ENCODE measurements around the gene OTOF.
"Not testable (repeated sequence)": the region's sequence is repeated elsewhere in the genome, so short reads cannot be mapped to it uniquely, and the experiment has no call there.

OTOF gene

GRCh38 chr2:26479131-26479788 is 1.3 kb upstream of the OTOF start:
- DNase-seq: no peak

GRCh38 chr2:26478366-26478765 is 442 bp upstream of the OTOF start:
- DNase-seq: no peak

GRCh38 chr2:26477126-26477910 is 606 bp downstream of the OTOF start:
- DNase-seq: no peak

- DNase-seq: no peak
Observed at GRCh38 chr2:26475832-26476501, 2.0 kb downstream of the OTOF start.

- no peak for DNase-seq
Observed at GRCh38 chr2:26475037-26475436, 2.9 kb downstream of the OTOF start.

GRCh38 chr2:26474261-26474785 is 3.6 kb downstream of the OTOF start:
- DNase-seq: no peak

- DNase-seq: no peak
Observed at GRCh38 chr2:26473796-26474195, 4.1 kb downstream of the OTOF start.

- DNase-seq: no peak
Observed at GRCh38 chr2:26472821-26473655, 4.9 kb downstream of the OTOF start.

GRCh38 chr2:26471766-26472706 is 5.9 kb downstream of the OTOF start:
- DNase-seq: no peak

GRCh38 chr2:26471289-26471688 is 6.6 kb downstream of the OTOF start:
- peak in 1 of 2 experiments; percentile 68 for DNase-seq

GRCh38 chr2:26470601-26471260 is 7.2 kb downstream of the OTOF start:
- DNase-seq: no peak

- DNase-seq: no peak
Observed at GRCh38 chr2:26469955-26470354, 8.0 kb downstream of the OTOF start.

- DNase-seq: peak; percentile 72 to 82
Observed at GRCh38 chr2:26469092-26469710, 8.7 kb downstream of the OTOF start.

GRCh38 chr2:26468544-26468943 is 9.4 kb downstream of the OTOF start:
- DNase-seq: not testable (repeated sequence)

- DNase-seq: no peak
Observed at GRCh38 chr2:26466662-26467310, 11.1 kb downstream of the OTOF start.

- no peak for DNase-seq
Observed at GRCh38 chr2:26465981-26466471, 11.9 kb downstream of the OTOF start.

GRCh38 chr2:26465266-26465925 is 12.5 kb downstream of the OTOF start:
- DNase-seq: no peak

- DNase-seq: no peak
Observed at GRCh38 chr2:26464390-26465265, 13.3 kb downstream of the OTOF start.

All from NCI-H446 (cell line).